ENCODE results near the gene TMEM52. TPM values are rescaled to one million over a fixed set of nuclear protein-coding genes. Genes with fewer than 3 reads are reported as not detected.

Gene TMEM52
- total RNA-seq, 1 experiment from 2014 or later, result 4.1 TPM

DNA sequence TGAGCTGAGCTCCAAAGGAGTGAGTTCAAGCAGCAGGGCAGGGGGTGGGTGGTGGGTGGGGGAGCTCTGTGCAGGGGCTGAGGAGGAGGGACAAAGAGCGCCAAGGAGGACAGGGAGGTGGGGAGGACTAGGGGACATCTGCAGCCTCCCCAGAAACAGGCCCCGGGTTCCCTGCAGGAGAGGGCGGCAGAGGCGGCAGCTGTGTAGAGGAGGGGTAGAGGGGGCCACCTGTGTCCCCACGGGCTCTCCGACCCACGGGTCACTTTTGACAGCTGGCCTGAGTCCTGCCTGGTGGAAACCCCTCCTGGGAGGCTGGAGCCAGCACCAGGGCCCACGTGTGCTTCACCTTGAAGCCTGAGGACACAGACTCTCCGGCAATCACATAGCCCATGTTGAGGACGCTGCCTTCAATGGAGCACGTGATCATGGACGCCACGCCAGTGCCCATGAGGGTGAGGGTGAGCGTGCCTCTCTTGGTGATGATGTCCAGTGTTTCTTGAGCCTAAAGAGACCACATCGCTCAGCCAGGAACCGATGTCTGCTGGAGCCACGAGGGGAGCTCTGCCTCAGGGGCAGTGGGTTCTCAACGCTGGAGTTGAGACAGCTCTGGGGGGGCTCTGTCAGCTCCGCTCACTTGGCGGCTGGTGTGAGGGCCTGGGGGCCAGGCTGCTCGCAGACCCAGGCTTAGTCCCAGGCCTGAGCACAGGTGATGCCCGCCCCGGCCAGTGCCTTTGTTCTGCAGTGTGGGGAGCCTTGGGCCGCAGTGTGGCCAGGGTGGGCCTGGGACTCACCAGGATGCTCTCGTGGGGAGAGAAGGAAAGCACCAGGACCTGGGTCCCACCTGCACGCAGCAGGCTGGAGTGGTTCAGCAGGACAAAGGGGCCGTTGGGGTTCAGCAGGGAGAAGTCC is 6.6 kb upstream of the TMEM52 start:
- no peak for DNase-seq (ENCODE audit: low spot score)
- ChIA-PET CTCF (no interaction called here), POLR2A (ENCODE audit: low non-redundant PET) (no interaction called here)
- Histone ChIP-seq H3K27me3 (replicated peaks; ENCODE audit: insufficient read depth, low read depth, low read length, poor library complexity) (no peaks in the 10 kb centered on the region), H3K4me3 (ENCODE audit: low read depth, low read length, poor library complexity, severe bottlenecking) (no peak overlapping the region), H3K4me1 (ENCODE audit: insufficient read depth, low read length, poor library complexity, severe bottlenecking) (no peaks in the 10 kb centered on the region), H3K27ac (ENCODE audit: low read depth, low read length, poor library complexity, severe bottlenecking) (no peak overlapping the region), H3K36me3 (ENCODE audit: insufficient read depth, low read length, poor library complexity, severe bottlenecking) (no peaks in the 10 kb centered on the region), H3K9me3 (ENCODE audit: low read depth, low read length, poor library complexity, severe bottlenecking) (no peaks in the 10 kb centered on the region)
- TF ChIP-seq, protein P1, sequence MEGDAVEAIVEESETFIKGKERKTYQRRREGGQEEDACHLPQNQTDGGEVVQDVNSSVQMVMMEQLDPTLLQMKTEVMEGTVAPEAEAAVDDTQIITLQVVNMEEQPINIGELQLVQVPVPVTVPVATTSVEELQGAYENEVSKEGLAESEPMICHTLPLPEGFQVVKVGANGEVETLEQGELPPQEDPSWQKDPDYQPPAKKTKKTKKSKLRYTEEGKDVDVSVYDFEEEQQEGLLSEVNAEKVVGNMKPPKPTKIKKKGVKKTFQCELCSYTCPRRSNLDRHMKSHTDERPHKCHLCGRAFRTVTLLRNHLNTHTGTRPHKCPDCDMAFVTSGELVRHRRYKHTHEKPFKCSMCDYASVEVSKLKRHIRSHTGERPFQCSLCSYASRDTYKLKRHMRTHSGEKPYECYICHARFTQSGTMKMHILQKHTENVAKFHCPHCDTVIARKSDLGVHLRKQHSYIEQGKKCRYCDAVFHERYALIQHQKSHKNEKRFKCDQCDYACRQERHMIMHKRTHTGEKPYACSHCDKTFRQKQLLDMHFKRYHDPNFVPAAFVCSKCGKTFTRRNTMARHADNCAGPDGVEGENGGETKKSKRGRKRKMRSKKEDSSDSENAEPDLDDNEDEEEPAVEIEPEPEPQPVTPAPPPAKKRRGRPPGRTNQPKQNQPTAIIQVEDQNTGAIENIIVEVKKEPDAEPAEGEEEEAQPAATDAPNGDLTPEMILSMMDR (conservative IDR thresholded peaks at IDR 0.05; ENCODE audit: low read depth, low read length), result no peak
- no peak for TF ChIP-seq EZH2 (IDR thresholded peaks at IDR 0.05; ENCODE audit: borderline replicate concordance, low read depth, low read length, poor library complexity, severe bottlenecking)
- intact Hi-C loops (cut with micrococcal nuclease; ENCODE audit: unreplicated experiment), result no loop called here
- BruUV-seq (replicated peaks), result no TSS peak

DNA sequence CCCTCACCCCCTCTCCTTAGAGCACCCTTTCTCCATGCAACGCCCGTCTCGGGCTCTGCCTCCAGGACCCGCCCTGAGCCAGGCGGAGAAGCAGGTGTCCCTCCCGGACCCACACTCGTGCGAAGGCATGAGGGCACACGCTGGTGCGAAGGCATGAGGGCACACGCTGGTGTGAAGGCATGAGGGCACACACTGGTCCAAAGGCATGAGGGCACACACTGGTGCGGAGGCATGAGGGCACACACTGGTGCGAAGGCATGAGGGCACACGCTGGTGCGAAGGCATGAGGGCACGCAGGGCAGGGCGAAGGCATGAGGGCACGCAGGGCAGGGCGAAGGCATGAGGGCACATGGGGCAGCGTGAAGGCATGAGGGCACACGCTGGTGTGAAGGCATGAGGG is 5.8 kb upstream of the TMEM52 start:
- Histone ChIP-seq H3K27ac (ENCODE audit: low read depth, low read length, poor library complexity, severe bottlenecking) (no peak overlapping the region), H3K4me3 (ENCODE audit: low read depth, low read length, poor library complexity, severe bottlenecking) (no peak overlapping the region), H3K27me3 (replicated peaks; ENCODE audit: insufficient read depth, low read depth, low read length, poor library complexity) (no peaks in the 10 kb centered on the region), H3K4me1 (ENCODE audit: insufficient read depth, low read length, poor library complexity, severe bottlenecking) (peaks cover 1% of the 10 kb centered on the region), H3K9me3 (ENCODE audit: low read depth, low read length, poor library complexity, severe bottlenecking) (no peaks in the 10 kb centered on the region), H3K36me3 (ENCODE audit: insufficient read depth, low read length, poor library complexity, severe bottlenecking) (no peaks in the 10 kb centered on the region)
- TF ChIP-seq EZH2 (IDR thresholded peaks at IDR 0.05; ENCODE audit: borderline replicate concordance, low read depth, low read length, poor library complexity, severe bottlenecking), result no peak
- TF ChIP-seq, protein P1 (conservative IDR thresholded peaks at IDR 0.05; ENCODE audit: low read depth, low read length), result no peak
- intact Hi-C loops (cut with micrococcal nuclease; ENCODE audit: unreplicated experiment), result no loop called here
- CTCF ChIA-PET, result no interaction called here
- POLR2A ChIA-PET (ENCODE audit: low non-redundant PET), result no interaction called here
- DNase-seq (ENCODE audit: low spot score), result no peak
- no TSS peak for BruUV-seq (replicated peaks)

DNA sequence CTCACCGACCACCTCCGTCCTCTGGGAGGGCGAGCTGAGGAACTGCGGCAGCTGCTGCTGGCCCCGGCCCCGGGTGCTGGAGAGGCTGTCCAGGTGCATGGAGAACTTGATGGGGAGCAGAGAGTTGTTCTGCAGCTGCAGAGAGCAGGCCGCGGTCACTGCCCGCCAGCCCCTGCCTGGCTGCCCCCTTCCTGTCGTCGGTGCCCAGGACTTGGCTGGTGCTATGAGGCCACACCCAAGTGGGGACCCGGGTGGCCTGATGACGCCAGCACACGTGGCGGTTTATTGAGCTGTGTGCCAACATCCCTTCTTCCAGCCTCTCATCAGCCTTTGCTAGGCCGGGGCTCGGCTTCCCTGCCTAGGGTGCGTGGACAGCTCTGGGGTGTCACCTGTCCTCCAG is 5.3 kb upstream of the TMEM52 start:
- Histone ChIP-seq H3K9me3 (ENCODE audit: low read depth, low read length, poor library complexity, severe bottlenecking) (no peaks in the 10 kb centered on the region), H3K27ac (ENCODE audit: low read depth, low read length, poor library complexity, severe bottlenecking) (no peak overlapping the region), H3K36me3 (ENCODE audit: insufficient read depth, low read length, poor library complexity, severe bottlenecking) (no peaks in the 10 kb centered on the region), H3K27me3 (replicated peaks; ENCODE audit: insufficient read depth, low read depth, low read length, poor library complexity) (no peaks in the 10 kb centered on the region), H3K4me1 (ENCODE audit: insufficient read depth, low read length, poor library complexity, severe bottlenecking) (peaks cover 4% of the 10 kb centered on the region), H3K4me3 (ENCODE audit: low read depth, low read length, poor library complexity, severe bottlenecking) (no peak overlapping the region)
- no peak for DNase-seq (ENCODE audit: low spot score)
- POLR2A ChIA-PET (ENCODE audit: low non-redundant PET), result no interaction called here
- TF ChIP-seq EZH2 (IDR thresholded peaks at IDR 0.05; ENCODE audit: borderline replicate concordance, low read depth, low read length, poor library complexity, severe bottlenecking), result no peak
- TF ChIP-seq, protein P1 (conservative IDR thresholded peaks at IDR 0.05; ENCODE audit: low read depth, low read length), result no peak
- intact Hi-C loops (cut with micrococcal nuclease; ENCODE audit: unreplicated experiment), result no loop called here
- CTCF ChIA-PET, result no interaction called here
- BruUV-seq (replicated peaks), result no TSS peak

Data from A673 (cell line).